MM.1S (cell line): ENCODE results near the gene ZEB2.

Source experiments
- DNase-seq: peaks from one replicate; pipeline ENCODE4 v3.0.0-alpha.2; 2015
- H2AFZ ChIP-seq: fragments of 300-600 bp; sonication (generic); 2 replicates; pipeline ENCODE4 v1.6.0; 2016; ENCODE audit warnings: antibody characterized with exemption, low read length
- H3F3A ChIP-seq: fragments of 300-600 bp; sonication (generic); 2 replicates; pipeline ENCODE4 v1.6.1; 2016; ENCODE audit warnings: mild to moderate bottlenecking, antibody characterized with exemption, low read length, moderate library complexity, mixed read lengths; ENCODE audit not compliant: insufficient read depth
- H3K27ac ChIP-seq: fragments of 300-600 bp; sonication (generic); 2 replicates; pipeline ENCODE4 v1.5.1; 2016; ENCODE audit warnings: mild to moderate bottlenecking, low read length
- H3K27me3 ChIP-seq: fragments of 300-600 bp; sonication (generic); replicated peaks from 2 replicates; pipeline ENCODE4 v1.6.0; 2016; ENCODE audit warnings: low read length; ENCODE audit not compliant: insufficient read depth
- H3K36me3 ChIP-seq: fragments of 300-600 bp; sonication (generic); replicated peaks from 2 replicates; pipeline ENCODE4 v1.6.1; 2016; ENCODE audit warnings: mild to moderate bottlenecking, low read length, mixed read lengths; ENCODE audit not compliant: insufficient read depth
- H3K4me1 ChIP-seq: fragments of 300-600 bp; sonication (generic); 2 replicates; pipeline ENCODE4 v1.6.1; 2016; ENCODE audit warnings: low read length, mixed read lengths
- H3K4me2 ChIP-seq: fragments of 300-600 bp; sonication (generic); 2 replicates; pipeline ENCODE4 v1.6.0; 2016; ENCODE audit warnings: low read depth, low read length
- H3K4me3 ChIP-seq: fragments of 300-600 bp; sonication (generic); 2 replicates; pipeline ENCODE4 v1.5.1; 2016; ENCODE audit warnings: low read length, mixed read lengths
- H3K79me2 ChIP-seq: fragments of 300-600 bp; sonication (generic); 2 replicates; pipeline ENCODE4 v1.6.1; 2016; ENCODE audit warnings: mixed run types, low read length, mixed read lengths
- H3K9ac ChIP-seq: fragments of 300-600 bp; sonication (generic); 2 replicates; pipeline ENCODE4 v1.6.1; 2016; ENCODE audit warnings: low read length, mixed read lengths
- H3K9me2 ChIP-seq: fragments of 300-600 bp; sonication (generic); replicated peaks from 2 replicates; pipeline ENCODE4 v1.6.1; 2016; ENCODE audit warnings: mild to moderate bottlenecking, low read length, mixed read lengths; ENCODE audit not compliant: insufficient read depth
- H3K9me3 ChIP-seq: fragments of 300-600 bp; sonication (generic); replicated peaks from 2 replicates; pipeline ENCODE4 v1.6.1; 2016; ENCODE audit warnings: mild to moderate bottlenecking, low read length, mixed read lengths; ENCODE audit not compliant: insufficient read depth
- H4K20me1 ChIP-seq: fragments of 300-600 bp; sonication (generic); 2 replicates; pipeline ENCODE4 v1.6.1; 2016; ENCODE audit warnings: mild to moderate bottlenecking, low read length, moderate library complexity, mixed read lengths; ENCODE audit not compliant: insufficient read depth
- CTCF ChIP-seq: fragments of 300-600 bp; sonication (generic); IDR thresholded peaks from 2 replicates; pipeline ENCODE4 v1.5.1; 2016; ENCODE audit warnings: antibody characterized with exemption, low read length, mixed read lengths
- EZH2 ChIP-seq: fragments of 300-600 bp; sonication (generic); optimal IDR thresholded peaks from 2 replicates; pipeline ENCODE3; 2017; ENCODE audit warnings: low read depth, mild to moderate bottlenecking, antibody characterized with exemption, low read length, mixed read lengths
- EZH2phosphoT487 ChIP-seq: fragments of 300-600 bp; sonication (generic); IDR thresholded peaks from 2 replicates; pipeline ENCODE4 v1.6.1; 2018; ENCODE audit warnings: antibody characterized with exemption, low read length

The ZEB2 gene

GRCh38 chr2:144539289-144539782 is 19.4 kb upstream of the ZEB2 start:
- no peaks in the 10 kb centered on the region for H4K20me1 ChIP-seq
- H3K79me2 ChIP-seq, result no peaks in the 10 kb centered on the region
- DNase-seq, result no peak
- H3K4me1 ChIP-seq, result no peaks in the 10 kb centered on the region
- H3K9ac ChIP-seq, result no peak overlapping the region
- H3K4me3 ChIP-seq, result no peak overlapping the region
- H3K27me3 ChIP-seq, result no peaks in the 10 kb centered on the region
- no peak overlapping the region for H3K27ac ChIP-seq
- H2AFZ ChIP-seq, result no peak overlapping the region
- H3K4me2 ChIP-seq, result no peak overlapping the region
- H3K9me2 ChIP-seq, result no peaks in the 10 kb centered on the region
- no peaks in the 10 kb centered on the region for H3F3A ChIP-seq
- TF ChIP-seq EZH2phosphoT487 (no peak), CTCF (no peak), EZH2 (no peak)
- no peaks in the 10 kb centered on the region for H3K9me3 ChIP-seq
- no peaks in the 10 kb centered on the region for H3K36me3 ChIP-seq

- Histone ChIP-seq H3K9me2 (no peaks in the 10 kb centered on the region), H3K4me3 (no peak overlapping the region), H3K27ac (no peak overlapping the region), H3K9ac (no peak overlapping the region), H3F3A (no peaks in the 10 kb centered on the region), H4K20me1 (no peaks in the 10 kb centered on the region), H3K79me2 (no peaks in the 10 kb centered on the region), H3K4me1 (no peaks in the 10 kb centered on the region), H3K4me2 (no peak overlapping the region), H3K36me3 (no peaks in the 10 kb centered on the region), H2AFZ (no peak overlapping the region), H3K27me3 (no peaks in the 10 kb centered on the region), H3K9me3 (no peaks in the 10 kb centered on the region)
- DNase-seq, result no peak
- TF ChIP-seq EZH2phosphoT487 (no peak), EZH2 (no peak), CTCF (no peak)
These were observed 15.4 kb upstream of the ZEB2 start for GRCh38 chr2:144535300-144535699.

GRCh38 chr2:144533221-144533620 is 13.3 kb upstream of the ZEB2 start:
- no peak for DNase-seq
- H4K20me1 ChIP-seq, result no peaks in the 10 kb centered on the region
- no peaks in the 10 kb centered on the region for H3K4me1 ChIP-seq

More at GRCh38 chr2:144533221-144533620, 13.3 kb upstream of the ZEB2 start:
- Histone ChIP-seq H3K27ac (no peak overlapping the region), H3K4me3 (no peak overlapping the region), H3K9me2 (no peaks in the 10 kb centered on the region), H3F3A (no peaks in the 10 kb centered on the region), H3K4me2 (no peak overlapping the region), H3K27me3 (no peaks in the 10 kb centered on the region), H3K36me3 (no peaks in the 10 kb centered on the region), H3K9me3 (no peaks in the 10 kb centered on the region), H3K79me2 (no peaks in the 10 kb centered on the region), H2AFZ (no peak overlapping the region), H3K9ac (no peak overlapping the region)
- TF ChIP-seq EZH2 (no peak), CTCF (no peak), EZH2phosphoT487 (no peak)
